NCI-H82 (cell line): ENCODE data around the gene RNF126.
"Not testable (repeated sequence)": the region's sequence is repeated elsewhere in the genome, so short reads cannot be mapped to it uniquely, and the experiment has no call there.

Experiments used
- DNase-seq: peaks from one replicate; lab custom pipeline; 2025; lab: John Stamatoyannopoulos, UW

The RNF126 gene

DNA sequence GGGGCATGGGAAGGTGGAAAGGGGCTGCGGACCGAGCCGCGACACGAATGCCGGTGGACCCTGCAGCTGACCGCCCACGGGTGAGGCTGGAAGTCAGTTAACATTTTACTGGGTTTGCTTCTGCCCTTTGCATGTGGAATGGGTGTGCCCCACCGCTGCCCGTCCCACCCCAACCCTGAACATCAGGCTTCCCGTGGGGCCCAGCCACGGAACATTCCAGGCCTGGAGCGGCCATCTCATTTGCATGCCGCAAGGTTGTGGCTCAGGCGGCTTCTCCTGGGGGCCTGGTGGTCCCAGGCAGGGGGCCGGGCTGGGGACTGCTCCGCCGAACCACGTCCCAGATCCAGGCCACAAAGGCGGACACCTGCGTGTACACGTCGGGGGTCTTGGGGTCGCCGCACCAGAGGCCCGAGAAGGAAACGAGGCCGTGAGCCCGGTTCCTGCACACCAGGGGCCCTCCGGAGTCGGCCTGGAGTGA is 22.5 kb upstream of the RNF126 start:
- DNase-seq: no peak

DNA sequence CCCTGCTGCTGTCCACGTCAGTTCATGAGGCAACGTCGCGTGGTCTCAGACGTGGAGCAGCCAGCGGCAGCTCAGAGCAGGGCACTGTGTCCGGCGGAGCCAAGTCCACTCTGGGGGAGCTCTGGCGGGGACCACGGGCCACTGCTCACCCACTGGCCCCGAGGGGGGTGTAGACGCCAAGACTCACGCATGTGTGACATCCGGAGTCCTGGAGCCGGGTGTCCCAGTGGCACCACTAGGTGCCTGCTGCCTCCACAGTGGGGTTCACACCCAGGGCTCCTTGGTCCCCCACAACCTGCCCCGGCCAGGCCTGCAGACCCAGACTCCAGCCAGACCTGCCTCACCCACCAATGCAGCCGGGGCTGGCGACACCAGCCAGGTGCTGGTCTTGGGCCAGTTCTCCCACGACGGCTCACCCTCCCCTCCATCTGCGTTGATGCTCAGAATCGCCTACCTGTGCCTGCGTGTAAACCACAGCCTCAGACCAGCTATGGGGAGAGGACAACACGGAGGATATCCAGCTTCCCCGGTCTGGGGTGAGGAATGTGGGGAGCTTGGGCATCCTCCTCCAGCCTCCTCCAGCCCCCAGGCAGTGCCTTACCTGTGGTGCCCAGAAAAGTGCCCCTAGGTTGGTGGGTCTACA is 19.8 kb upstream of the RNF126 start:
- no peak for DNase-seq

- no peak for DNase-seq
Observed at GRCh38 chr19:681029-682019, 18.3 kb upstream of the RNF126 start.

GRCh38 chr19:680287-681028 is 17.4 kb upstream of the RNF126 start:
- peak; percentile 97 for DNase-seq

DNA sequence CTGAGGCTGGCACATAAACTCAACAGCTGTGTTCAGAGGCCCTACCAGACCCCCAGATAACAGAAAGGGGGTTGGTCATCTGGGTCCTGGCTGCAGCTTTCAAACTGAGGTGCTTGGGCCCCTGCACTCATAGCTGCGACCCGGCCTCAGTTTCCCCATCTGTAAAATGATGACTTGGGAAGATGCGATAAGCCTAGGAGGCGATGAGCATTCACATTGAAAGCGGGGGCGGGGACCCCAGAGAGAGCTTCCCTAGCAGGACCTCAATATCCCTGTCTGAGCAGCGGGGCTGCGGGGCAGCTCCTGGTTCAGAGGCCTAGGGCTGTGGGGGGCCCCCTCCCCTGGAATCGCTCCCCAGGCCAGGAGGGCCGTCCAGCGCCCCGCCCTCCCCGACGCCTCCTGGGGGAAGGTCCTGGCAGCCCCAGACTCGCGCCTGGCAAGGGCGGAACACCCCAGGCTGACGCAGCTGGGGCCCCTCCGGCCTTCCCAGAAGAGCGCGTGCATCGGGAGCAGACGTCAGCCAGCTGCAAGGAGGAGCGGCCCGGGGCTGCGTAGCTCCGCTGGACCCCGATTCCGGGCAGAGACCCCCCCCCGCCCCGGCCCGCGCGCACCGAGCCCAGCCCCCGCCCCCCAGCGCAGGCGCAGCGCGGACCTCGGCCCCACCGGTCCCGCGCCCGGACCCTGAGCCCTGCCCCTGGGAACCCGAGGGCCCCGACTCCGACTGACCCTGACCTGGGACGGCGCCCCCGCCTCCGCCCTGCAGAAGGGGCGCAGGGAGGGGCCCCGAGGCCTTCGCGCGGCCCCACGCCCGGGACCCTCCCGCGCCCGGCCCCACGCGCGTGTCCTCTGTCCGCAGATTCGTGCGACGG is 16.6 kb upstream of the RNF126 start:
- peak; percentile 37 for DNase-seq

GRCh38 chr19:678791-679388 is 15.9 kb upstream of the RNF126 start:
- DNase-seq: no peak

GRCh38 chr19:677601-678436 is 14.8 kb upstream of the RNF126 start:
- no peak for DNase-seq

DNA sequence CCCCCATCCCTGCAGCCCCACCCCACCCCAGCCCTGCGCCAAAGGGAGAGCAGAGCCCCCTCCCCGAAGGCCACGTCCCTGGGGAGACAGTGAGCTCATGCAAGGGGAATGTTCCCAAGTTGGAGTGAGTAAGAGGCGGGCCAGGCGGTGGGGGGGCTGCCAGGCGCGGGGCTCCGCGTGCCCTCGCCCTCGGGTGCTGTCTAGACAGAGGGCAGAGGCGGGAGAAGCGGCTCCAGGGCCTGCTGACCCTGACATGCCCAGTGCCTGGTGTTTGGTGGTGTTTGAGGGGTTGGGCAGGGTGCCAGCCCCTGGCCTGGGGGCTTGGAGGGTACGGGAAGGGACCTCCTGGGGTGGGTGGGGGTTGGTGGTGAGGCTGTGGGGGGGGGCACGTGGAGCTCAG is 14.2 kb upstream of the RNF126 start:
- DNase-seq: no peak

DNA sequence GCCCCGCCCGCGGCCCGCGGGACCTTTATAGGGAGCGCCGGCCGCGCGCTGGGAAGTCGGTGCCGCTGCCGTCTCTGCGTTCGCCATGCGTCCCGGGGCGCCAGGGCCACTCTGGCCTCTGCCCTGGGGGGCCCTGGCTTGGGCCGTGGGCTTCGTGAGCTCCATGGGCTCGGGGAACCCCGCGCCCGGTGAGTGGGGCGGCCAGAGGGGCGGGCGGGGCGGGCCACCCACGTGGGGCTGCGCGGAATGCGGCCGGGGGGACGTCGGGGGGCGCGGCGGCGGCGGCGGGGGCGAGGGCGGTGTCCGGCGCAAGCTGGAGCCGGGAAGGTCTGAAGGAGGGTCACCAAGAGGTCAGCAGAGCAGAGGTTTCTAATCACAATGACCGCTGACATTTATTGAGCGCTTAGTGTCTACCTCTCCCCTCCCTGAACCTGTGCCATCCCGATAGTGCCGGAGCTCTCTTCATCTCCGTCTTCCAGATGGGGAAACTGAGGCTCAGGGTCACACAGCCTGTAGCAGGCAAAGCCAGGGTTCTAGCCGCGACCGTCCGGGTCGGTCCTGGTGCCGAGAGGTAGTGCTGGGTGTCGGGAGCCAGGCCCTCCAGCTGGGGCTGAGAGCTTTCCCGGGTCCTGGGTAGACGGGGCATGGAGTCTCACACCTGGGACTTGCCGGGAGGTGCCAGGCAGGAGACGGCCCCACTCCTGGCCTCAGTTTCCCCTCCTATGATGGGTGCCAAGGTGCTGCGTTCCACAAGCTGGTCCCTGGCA is 13.5 kb upstream of the RNF126 start, which contains the start of gene FSTL3:
FSTL3 (plus strand) TSS at position 54 of the 767 bp plus-strand sequence; CDS start at position 86, 32 bp downstream.
- no peak for DNase-seq

GRCh38 chr19:676007-676338 is 13.0 kb upstream of the RNF126 start:
- DNase-seq: no peak

GRCh38 chr19:674282-675151 is 11.5 kb upstream of the RNF126 start:
- DNase-seq: no peak

DNA sequence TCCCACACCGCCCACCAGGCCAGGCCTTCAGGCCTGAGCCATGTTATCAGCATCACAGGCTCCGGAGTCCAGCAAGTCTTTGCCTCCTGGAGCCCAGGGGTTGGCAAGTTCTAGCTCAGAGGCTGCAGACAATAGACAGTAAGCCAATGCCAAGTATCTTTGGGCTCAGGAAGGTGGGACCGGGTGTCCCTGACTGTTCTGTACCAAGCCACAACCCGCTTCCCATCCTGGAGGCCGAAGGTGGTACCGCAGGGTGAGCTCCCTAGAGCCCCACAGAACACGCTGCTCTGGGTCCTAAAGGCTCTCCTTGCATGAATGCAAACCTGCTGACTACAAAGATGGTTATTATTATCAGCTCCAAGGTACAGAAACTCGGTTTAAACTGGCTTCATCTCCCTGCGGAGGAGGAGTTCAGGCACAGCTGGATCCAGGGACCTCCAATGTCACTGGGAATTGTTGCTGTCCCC is 7.6 kb upstream of the RNF126 start:
- peak; percentile 22 for DNase-seq

GRCh38 chr19:668675-669434 is 5.8 kb upstream of the RNF126 start:
- not testable (repeated sequence) for DNase-seq

DNA sequence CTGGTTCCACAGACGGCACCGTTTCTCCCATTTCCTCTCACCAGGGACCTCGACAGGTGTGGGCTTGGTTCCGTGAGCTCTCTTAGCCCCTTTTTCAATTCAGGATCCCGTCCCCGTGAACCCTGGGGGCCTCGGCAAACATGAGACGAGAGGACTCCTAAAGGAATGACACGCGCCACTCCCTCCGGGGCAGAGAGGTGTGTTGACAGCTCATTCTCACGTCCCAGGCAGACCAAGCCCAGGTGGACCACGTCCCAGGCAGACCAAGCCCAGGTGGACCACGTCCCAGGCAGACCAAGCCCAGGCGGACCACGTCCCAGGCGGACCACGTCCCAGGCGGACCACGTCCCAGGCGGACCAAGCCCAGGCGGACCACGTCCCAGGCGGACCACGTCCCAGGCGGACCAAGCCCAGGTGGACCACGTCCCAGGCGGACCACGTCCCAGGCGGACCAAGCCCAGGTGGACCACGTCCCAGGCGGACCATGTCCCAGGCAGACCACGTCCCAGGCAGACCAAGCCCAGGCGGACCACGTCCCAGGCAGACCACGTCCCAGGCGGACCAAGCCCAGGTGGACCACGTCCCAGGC is 4.1 kb upstream of the RNF126 start:
- not testable (repeated sequence) for DNase-seq

DNA sequence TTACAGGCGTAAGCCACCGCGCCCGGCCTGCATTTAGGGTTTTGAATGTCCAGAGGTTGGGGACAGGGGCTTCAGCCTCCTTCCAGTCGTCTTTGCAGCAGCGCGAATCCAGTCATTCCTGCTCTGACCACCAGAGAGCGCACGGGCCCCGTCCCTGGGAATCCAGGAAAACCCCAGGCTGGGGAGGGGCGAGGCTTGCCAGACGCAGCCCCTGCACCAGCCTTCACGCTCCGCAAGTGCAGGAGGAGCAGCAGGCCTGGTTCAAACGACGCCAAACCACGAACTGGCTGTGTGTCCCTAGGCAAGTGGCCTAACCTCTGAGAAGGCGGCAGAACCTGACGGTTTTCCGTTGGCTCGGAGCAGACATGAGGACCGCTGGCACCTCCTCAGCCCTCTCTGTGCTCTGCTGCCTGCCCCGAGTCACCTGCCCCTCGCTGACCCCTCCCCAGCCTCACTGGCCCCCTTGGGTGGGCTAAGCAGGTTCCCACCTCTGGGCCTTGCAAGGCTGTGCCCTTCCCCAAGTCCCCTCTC is 2.0 kb upstream of the RNF126 start:
- DNase-seq: peak; percentile 88

GRCh38 chr19:663682-664117 is 686 bp upstream of the RNF126 start:
- DNase-seq: no peak
